ENCODE results near the gene VEGFB. TPM values are rescaled to one million over a fixed set of nuclear protein-coding genes. Genes with fewer than 3 reads are reported as not detected.
A peak's percentile ranks its signal among the peaks of the same experiment; 100 is the strongest.

Gene VEGFB
- total RNA-seq, 4 donors from 2014 or later = 21.7 to 66.8 (median 42.5) TPM

DNA sequence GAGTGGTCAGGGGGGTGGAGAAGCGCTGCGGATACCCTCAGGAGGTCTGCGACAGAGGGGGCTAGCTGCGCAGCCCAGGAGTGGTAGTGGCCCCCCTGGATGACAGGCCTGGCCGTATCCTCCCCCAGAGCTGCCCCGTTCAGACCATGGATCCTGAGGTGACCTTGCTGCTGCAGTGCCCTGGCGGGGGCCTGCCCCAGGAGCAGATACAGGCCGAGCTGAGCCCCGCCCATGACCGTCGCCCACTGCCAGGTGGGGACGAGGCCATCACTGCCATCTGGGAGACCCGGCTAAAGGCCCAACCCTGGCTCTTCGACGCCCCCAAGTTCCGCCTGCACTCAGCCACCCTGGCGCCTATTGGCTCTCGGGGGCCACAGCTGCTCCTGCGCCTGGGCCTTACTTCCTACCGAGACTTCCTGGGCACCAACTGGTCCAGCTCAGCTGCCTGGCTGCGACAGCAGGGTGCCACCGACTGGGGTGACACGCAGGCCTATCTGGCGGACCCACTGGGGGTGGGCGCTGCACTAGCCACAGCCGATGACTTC is 7.8 kb upstream of the VEGFB start:
- Histone ChIP-seq H3K9me3 (no peaks in the 10 kb centered on the region), H3K36me3 (peaks cover 0 to 10% (median 0%) of the 10 kb centered on the region in 3 donors), H3K27me3 (no peaks in the 10 kb centered on the region), H3K4me3 (peak overlapping the region; percentile 67 to 87 (median 76)), H3K27ac (peak overlapping the region; percentile 86 to 97 (median 92)), H3K4me1 (peaks cover 0 to 41% (median 13%) of the 10 kb centered on the region in 4 donors)
- DNase-seq = peak; percentile 77 to 89 (median 85)
- no peak for TF ChIP-seq POLR2A (IDR thresholded peaks at IDR 0.05)
- TF ChIP-seq, protein P1, sequence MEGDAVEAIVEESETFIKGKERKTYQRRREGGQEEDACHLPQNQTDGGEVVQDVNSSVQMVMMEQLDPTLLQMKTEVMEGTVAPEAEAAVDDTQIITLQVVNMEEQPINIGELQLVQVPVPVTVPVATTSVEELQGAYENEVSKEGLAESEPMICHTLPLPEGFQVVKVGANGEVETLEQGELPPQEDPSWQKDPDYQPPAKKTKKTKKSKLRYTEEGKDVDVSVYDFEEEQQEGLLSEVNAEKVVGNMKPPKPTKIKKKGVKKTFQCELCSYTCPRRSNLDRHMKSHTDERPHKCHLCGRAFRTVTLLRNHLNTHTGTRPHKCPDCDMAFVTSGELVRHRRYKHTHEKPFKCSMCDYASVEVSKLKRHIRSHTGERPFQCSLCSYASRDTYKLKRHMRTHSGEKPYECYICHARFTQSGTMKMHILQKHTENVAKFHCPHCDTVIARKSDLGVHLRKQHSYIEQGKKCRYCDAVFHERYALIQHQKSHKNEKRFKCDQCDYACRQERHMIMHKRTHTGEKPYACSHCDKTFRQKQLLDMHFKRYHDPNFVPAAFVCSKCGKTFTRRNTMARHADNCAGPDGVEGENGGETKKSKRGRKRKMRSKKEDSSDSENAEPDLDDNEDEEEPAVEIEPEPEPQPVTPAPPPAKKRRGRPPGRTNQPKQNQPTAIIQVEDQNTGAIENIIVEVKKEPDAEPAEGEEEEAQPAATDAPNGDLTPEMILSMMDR (IDR thresholded peaks at IDR 0.05) = peak in 1 of 6 experiments; percentile 8

DNA sequence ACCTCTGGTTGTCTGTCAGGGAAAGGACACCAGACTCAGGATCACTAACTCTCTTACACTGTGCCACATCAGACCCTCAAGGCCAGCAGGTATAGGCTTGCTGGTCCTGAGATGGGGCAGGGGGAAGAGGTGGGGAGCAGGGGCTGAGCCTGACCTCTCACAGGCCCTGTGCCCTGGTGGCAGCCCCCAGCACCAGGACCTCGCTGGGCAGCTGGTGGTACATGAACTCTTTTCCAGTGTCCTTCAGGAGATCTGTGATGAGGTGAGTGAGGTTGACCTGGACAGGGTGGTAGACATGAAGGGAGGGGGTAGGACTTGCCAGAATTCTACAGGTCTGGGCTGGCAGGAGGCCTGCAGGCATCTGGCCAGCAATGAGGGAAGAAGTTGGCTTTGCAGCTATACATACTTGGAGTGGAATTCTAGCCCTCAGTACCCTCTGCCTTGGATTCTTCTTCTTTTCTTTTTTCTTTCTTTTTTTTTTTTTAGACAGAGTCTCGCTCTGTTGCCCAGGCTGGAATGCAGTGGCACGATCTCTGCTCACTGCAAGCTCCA is 6.9 kb upstream of the VEGFB start:
- H3K27me3 ChIP-seq = no peaks in the 10 kb centered on the region
- H3K27ac ChIP-seq = peak overlapping the region; percentile 86 to 97 (median 92)
- peaks cover 0 to 6% (median 0%) of the 10 kb centered on the region in 3 donors for H3K36me3 ChIP-seq
- H3K4me1 ChIP-seq = peaks cover 0 to 49% (median 15%) of the 10 kb centered on the region in 4 donors
- peak overlapping the region; percentile 67 to 87 (median 76) for H3K4me3 ChIP-seq
- H3K9me3 ChIP-seq = no peaks in the 10 kb centered on the region
- TF ChIP-seq POLR2A (IDR thresholded peaks at IDR 0.05) = no peak
- TF ChIP-seq, protein P1 (IDR thresholded peaks at IDR 0.05) = no peak
- DNase-seq = no peak

DNA sequence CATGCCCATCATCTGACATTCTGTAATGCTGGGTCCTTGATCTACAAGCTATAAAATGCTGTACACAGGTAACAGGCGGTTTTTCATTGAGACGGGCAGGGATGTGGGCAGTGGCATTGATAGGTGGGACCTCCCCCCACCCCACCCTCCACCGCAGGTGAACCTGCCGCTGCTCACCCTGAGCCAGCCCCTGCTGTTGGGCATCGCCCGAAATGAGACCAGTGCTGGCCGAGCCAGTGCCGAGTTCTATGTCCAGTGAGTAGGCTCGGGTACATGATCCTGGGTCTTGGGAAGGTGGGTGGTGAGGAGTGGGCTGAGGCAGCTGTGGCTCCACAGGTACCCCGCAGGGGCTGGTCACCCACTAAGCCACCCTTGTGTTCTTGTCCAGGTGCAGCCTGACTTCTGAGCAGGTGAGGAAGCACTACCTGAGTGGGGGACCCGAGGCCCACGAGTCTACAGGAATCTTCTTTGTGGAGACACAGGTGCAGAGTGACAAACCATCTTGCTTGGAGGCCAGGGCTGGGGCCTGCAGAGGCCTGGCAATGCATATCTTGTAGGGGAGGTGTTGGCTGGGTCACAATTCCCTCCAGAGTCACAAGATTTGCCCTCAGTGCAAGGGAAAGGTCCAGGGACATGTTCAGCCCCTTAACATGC is 5.2 kb upstream of the VEGFB start:
- no peak for DNase-seq
- Histone ChIP-seq H3K4me3 (peak overlapping the region in 2 of 4 donors; percentile 86 to 89), H3K36me3 (no peaks in the 10 kb centered on the region), H3K9me3 (no peaks in the 10 kb centered on the region), H3K27me3 (no peaks in the 10 kb centered on the region), H3K27ac (peak overlapping the region; percentile 90 to 94 (median 92)), H3K4me1 (peaks cover 0 to 61% (median 22%) of the 10 kb centered on the region in 4 donors)
- TF ChIP-seq, protein P1 (IDR thresholded peaks at IDR 0.05) = no peak
- TF ChIP-seq POLR2A (IDR thresholded peaks at IDR 0.05) = no peak

DNA sequence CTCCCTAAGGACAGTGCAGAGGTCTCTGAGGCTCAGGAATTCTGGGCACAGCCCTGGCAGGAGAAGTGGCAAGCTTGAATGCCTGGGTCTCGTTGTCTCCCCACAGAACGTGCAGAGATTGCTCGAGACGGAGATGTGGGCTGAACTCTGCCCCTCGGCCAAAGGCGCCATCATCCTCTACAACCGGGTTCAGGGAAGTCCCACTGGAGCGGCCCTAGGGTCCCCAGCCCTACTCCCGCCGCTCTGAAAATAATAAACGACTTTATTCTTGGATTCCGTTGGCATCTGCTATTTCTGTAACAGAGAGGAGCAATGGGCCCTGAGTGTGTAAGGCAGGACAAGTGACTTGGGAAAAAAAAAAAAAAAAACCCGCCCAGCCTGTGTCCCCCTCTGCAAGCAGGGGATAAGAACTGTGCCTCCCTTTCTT is 4.6 kb upstream of the VEGFB start:
- Histone ChIP-seq H3K27me3 (no peaks in the 10 kb centered on the region), H3K4me3 (peak overlapping the region; percentile 54 to 89 (median 74)), H3K36me3 (no peaks in the 10 kb centered on the region), H3K27ac (peak overlapping the region; percentile 90 to 94 (median 92)), H3K4me1 (peaks cover 0 to 60% (median 22%) of the 10 kb centered on the region in 4 donors), H3K9me3 (no peaks in the 10 kb centered on the region)
- TF ChIP-seq POLR2A (IDR thresholded peaks at IDR 0.05) = no peak
- TF ChIP-seq, protein P1 (IDR thresholded peaks at IDR 0.05) = no peak
- DNase-seq = no peak

DNA sequence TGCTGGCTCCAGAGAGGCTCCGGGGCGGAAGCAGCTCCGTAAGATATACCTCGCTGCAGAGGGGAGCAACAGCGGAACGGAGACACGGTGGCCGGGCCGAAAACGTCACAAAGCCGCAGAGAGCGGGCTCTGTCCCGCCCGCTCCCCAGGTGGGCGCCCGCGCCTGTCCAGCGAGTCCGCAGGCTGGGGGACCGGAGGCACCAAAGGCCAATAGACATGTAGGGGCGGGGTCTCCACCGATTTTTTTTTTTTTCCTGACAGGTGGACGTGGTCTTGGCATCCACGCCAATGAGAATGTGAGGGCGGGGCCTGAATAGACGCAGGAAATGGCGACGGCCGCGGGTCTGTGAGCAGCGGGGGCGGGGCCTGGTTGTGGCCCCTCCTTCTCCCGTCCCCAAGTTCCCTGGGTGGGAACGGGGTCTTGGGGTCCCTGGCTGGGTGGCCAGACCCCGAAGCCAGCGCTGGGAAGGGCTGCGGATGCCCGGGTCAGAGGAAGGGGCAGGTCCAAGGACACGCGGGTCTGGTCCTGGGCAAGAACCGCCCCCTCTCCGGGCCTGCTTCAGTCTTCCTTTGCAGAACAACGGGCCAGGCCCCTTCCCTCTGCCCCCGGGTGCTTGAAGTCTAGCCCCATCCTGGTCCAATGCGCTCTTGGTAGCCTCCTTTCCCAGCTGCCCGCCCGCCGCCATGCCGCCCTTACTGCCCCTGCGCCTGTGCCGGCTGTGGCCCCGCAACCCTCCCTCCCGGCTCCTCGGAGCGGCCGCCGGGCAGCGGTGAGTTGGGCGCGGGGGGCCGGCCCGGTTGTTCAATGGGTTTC is 4.0 kb upstream of the VEGFB start, which contains the start of gene DNAJC4:
DNAJC4 (plus strand) TSS at position 378 of the 814 bp plus-strand sequence; CDS start at position 685, 307 bp downstream.
- Histone ChIP-seq H3K27me3 (no peaks in the 10 kb centered on the region), H3K27ac (peak within 1 kb of the TSS; percentile 90 to 94 (median 92)), H3K4me1 (peaks cover 0 to 59% (median 25%) of the 10 kb centered on the region in 4 donors), H3K9me3 (no peaks in the 10 kb centered on the region), H3K4me3 (peak within 1 kb of the TSS; percentile 54 to 89 (median 74)), H3K36me3 (no peaks in the 10 kb centered on the region)
- peak; percentile 95 to 99 (median 98) for DNase-seq
- TF ChIP-seq POLR2A (IDR thresholded peaks at IDR 0.05) = peak in 1 of 2 donors; percentile 52
- TF ChIP-seq, protein P1 (IDR thresholded peaks at IDR 0.05) = no peak

Measured in Peyer's patch (tissue), 4 donors.